Mucosa of rectum (tissue), 2 donors: ENCODE results near the gene LGR4.

Experiments
- H3K27ac ChIP-seq, 2 donors: one replicate each; pipeline ENCODE4 v1.7.0; 2013; ENCODE audit warnings: inconsistent platforms in 2 of 2, low read depth in 2 of 2, low read length in 2 of 2
- H3K27me3 ChIP-seq, 2 donors: one replicate each; pipeline ENCODE4 v1.7.0; 2013; ENCODE audit warnings: low read length in 2 of 2; ENCODE audit not compliant: control insufficient read depth in 2 of 2, insufficient read depth in 2 of 2
- H3K36me3 ChIP-seq, 2 donors: one replicate each; pipeline ENCODE4 v1.7.0; 2013; ENCODE audit warnings: low read length in 2 of 2; ENCODE audit not compliant: control insufficient read depth in 2 of 2, insufficient read depth in 2 of 2
- H3K4me1 ChIP-seq, 2 donors: one replicate each; pipeline ENCODE4 v1.7.0; 2013; ENCODE audit warnings: low read length in 2 of 2, mild to moderate bottlenecking in 1 of 2; ENCODE audit not compliant: control insufficient read depth in 2 of 2, insufficient read depth in 2 of 2
- H3K4me3 ChIP-seq, 2 donors: one replicate each; pipeline ENCODE4 v1.7.0; 2013; ENCODE audit warnings: low read length in 2 of 2
- H3K9ac ChIP-seq, 2 donors: one replicate each; pipeline ENCODE4 v1.7.0; 2013; ENCODE audit warnings: low read length in 2 of 2, low read depth in 1 of 2, mild to moderate bottlenecking in 1 of 2
- H3K9me3 ChIP-seq, 2 donors: one replicate each; pipeline ENCODE4 v1.7.0; 2013; ENCODE audit warnings: low read length in 2 of 2; ENCODE audit not compliant: control insufficient read depth in 2 of 2
- donor health status: healthy.
- donor health status: Normal muscosa, but diverticular disease.

LGR4 gene

GRCh38 chr11:27462543-27462942 lies 10.0 kb downstream of the LGR4 start:
- no peak overlapping the region for H3K27ac ChIP-seq
- H3K27me3 ChIP-seq: no peaks in the 10 kb centered on the region
- no peaks in the 10 kb centered on the region for H3K36me3 ChIP-seq
- H3K9ac ChIP-seq: no peak overlapping the region
- H3K4me1 ChIP-seq: peaks cover 15 to 31% of the 10 kb centered on the region in 2 donors
- H3K4me3 ChIP-seq: no peak overlapping the region
- no peaks in the 10 kb centered on the region for H3K9me3 ChIP-seq

GRCh38 chr11:27460158-27460978 lies 12.2 kb downstream of the LGR4 start:
- Histone ChIP-seq H3K9ac (no peak overlapping the region), H3K4me1 (peaks cover 7 to 25% of the 10 kb centered on the region in 2 donors), H3K4me3 (no peak overlapping the region), H3K27ac (no peak overlapping the region), H3K9me3 (no peaks in the 10 kb centered on the region), H3K36me3 (no peaks in the 10 kb centered on the region), H3K27me3 (no peaks in the 10 kb centered on the region)

- no peak overlapping the region for H3K27ac ChIP-seq
- H3K27me3 ChIP-seq: no peaks in the 10 kb centered on the region
- no peaks in the 10 kb centered on the region for H3K36me3 ChIP-seq
- no peak overlapping the region for H3K9ac ChIP-seq
- no peak overlapping the region for H3K4me3 ChIP-seq
- H3K4me1 ChIP-seq: peaks cover 4 to 14% of the 10 kb centered on the region in 2 donors
- no peaks in the 10 kb centered on the region for H3K9me3 ChIP-seq
Measured at GRCh38 chr11:27459191-27459590, 13.4 kb downstream of the LGR4 start.

- no peak overlapping the region for H3K27ac ChIP-seq
- H3K27me3 ChIP-seq: no peaks in the 10 kb centered on the region
- H3K4me1 ChIP-seq: peaks cover 0 to 11% of the 10 kb centered on the region in 2 donors
- H3K9ac ChIP-seq: no peak overlapping the region
- no peak overlapping the region for H3K4me3 ChIP-seq
- H3K9me3 ChIP-seq: no peaks in the 10 kb centered on the region
- H3K36me3 ChIP-seq: no peaks in the 10 kb centered on the region
Measured at GRCh38 chr11:27458182-27458581, 14.4 kb downstream of the LGR4 start.

- H3K27ac ChIP-seq: no peak overlapping the region
- no peaks in the 10 kb centered on the region for H3K27me3 ChIP-seq
- H3K4me1 ChIP-seq: peaks cover 0 to 11% of the 10 kb centered on the region in 2 donors
- no peak overlapping the region for H3K4me3 ChIP-seq
- no peaks in the 10 kb centered on the region for H3K36me3 ChIP-seq
- no peaks in the 10 kb centered on the region for H3K9me3 ChIP-seq
- no peak overlapping the region for H3K9ac ChIP-seq
Measured at GRCh38 chr11:27456795-27457329, 15.7 kb downstream of the LGR4 start.

- Histone ChIP-seq H3K27me3 (no peaks in the 10 kb centered on the region), H3K36me3 (no peaks in the 10 kb centered on the region), H3K9ac (no peak overlapping the region), H3K9me3 (no peaks in the 10 kb centered on the region), H3K4me1 (peaks cover 0 to 11% of the 10 kb centered on the region in 2 donors), H3K27ac (no peak overlapping the region), H3K4me3 (no peak overlapping the region)
Measured at GRCh38 chr11:27456140-27456794, 16.3 kb downstream of the LGR4 start.

- Histone ChIP-seq H3K27me3 (no peaks in the 10 kb centered on the region), H3K36me3 (no peaks in the 10 kb centered on the region), H3K9ac (no peak overlapping the region), H3K4me3 (no peak overlapping the region), H3K27ac (no peak overlapping the region), H3K4me1 (peaks cover 0 to 11% of the 10 kb centered on the region in 2 donors), H3K9me3 (no peaks in the 10 kb centered on the region)
Measured at GRCh38 chr11:27455667-27456066, 16.9 kb downstream of the LGR4 start.

- Histone ChIP-seq H3K4me3 (no peak overlapping the region), H3K9ac (no peak overlapping the region), H3K4me1 (peaks cover 0 to 11% of the 10 kb centered on the region in 2 donors), H3K9me3 (no peaks in the 10 kb centered on the region), H3K27me3 (no peaks in the 10 kb centered on the region), H3K36me3 (no peaks in the 10 kb centered on the region), H3K27ac (no peak overlapping the region)
Measured at GRCh38 chr11:27453701-27454100, 18.9 kb downstream of the LGR4 start.

- Histone ChIP-seq H3K27me3 (no peaks in the 10 kb centered on the region), H3K4me1 (peaks cover 0 to 11% of the 10 kb centered on the region in 2 donors), H3K27ac (no peak overlapping the region), H3K36me3 (no peaks in the 10 kb centered on the region), H3K9ac (no peak overlapping the region), H3K9me3 (no peaks in the 10 kb centered on the region), H3K4me3 (no peak overlapping the region)
Measured at GRCh38 chr11:27452147-27452546, 20.4 kb downstream of the LGR4 start.

GRCh38 chr11:27451244-27451965 lies 21.2 kb downstream of the LGR4 start:
- no peak overlapping the region for H3K4me3 ChIP-seq
- H3K27ac ChIP-seq: no peak overlapping the region
- H3K36me3 ChIP-seq: no peaks in the 10 kb centered on the region
- H3K9me3 ChIP-seq: no peaks in the 10 kb centered on the region
- no peak overlapping the region for H3K9ac ChIP-seq
- H3K4me1 ChIP-seq: peaks cover 0 to 9% of the 10 kb centered on the region in 2 donors
- H3K27me3 ChIP-seq: no peaks in the 10 kb centered on the region
